Ureter (tissue), 1 donor: Measurements from ENCODE around the gene MIA2. TPM values are rescaled to one million over a fixed set of nuclear protein-coding genes. Genes with fewer than 3 reads are reported as not detected.
"Not testable (repeated sequence)": the region's sequence is repeated elsewhere in the genome, so short reads cannot be mapped to it uniquely, and the experiment has no call there.

ENCODE experiments used
- DNase-seq: peaks from one replicate; pipeline ENCODE4 v3.0.0-alpha.2; 2020; ENCODE audit warnings: low spot score
- total RNA-seq: library from RNA; stranded (reverse); gene quantifications from one replicate; pipeline ENCODE4 v1.2.4, GENCODE V29; 2023
- donor health status: DM: yes; HTN: yes; CAD: no.

MIA2 gene
- total RNA-seq, 1 donor from 2014 or later, result 29.5 TPM

GRCh38 chr14:39268393-39268792, 34.7 kb downstream of the MIA2 start:
- DNase-seq, result no peak

- no peak for DNase-seq
Measured at GRCh38 chr14:39272918-39273317, 39.2 kb downstream of the MIA2 start.

GRCh38 chr14:39275395-39275794, 41.7 kb downstream of the MIA2 start:
- DNase-seq, result no peak

GRCh38 chr14:39276005-39276404, 42.3 kb downstream of the MIA2 start:
- DNase-seq, result no peak

- DNase-seq, result no peak
Measured at GRCh38 chr14:39276579-39277114, 42.9 kb downstream of the MIA2 start.

- DNase-seq, result no peak
Measured at GRCh38 chr14:39279515-39279914, 45.8 kb downstream of the MIA2 start.

- not testable (repeated sequence) for DNase-seq
Measured at GRCh38 chr14:39280678-39281077, 47.0 kb downstream of the MIA2 start.

GRCh38 chr14:39289523-39289922, 55.8 kb downstream of the MIA2 start:
- no peak for DNase-seq

- DNase-seq, result no peak
Measured at GRCh38 chr14:39291701-39292100, 58.0 kb downstream of the MIA2 start.

- DNase-seq, result no peak
Measured at GRCh38 chr14:39293629-39294028, 59.9 kb downstream of the MIA2 start.

- not testable (repeated sequence) for DNase-seq
Measured at GRCh38 chr14:39300389-39300788, 66.7 kb downstream of the MIA2 start.

GRCh38 chr14:39302124-39302810, 68.6 kb downstream of the MIA2 start:
- DNase-seq, result no peak

- no peak for DNase-seq
Measured at GRCh38 chr14:39303115-39303514, 69.4 kb downstream of the MIA2 start.

- no peak for DNase-seq
Measured at GRCh38 chr14:39307815-39308214, 74.1 kb downstream of the MIA2 start.

- DNase-seq, result no peak
Measured at GRCh38 chr14:39310051-39310450, 76.3 kb downstream of the MIA2 start.

- DNase-seq, result no peak
Measured at GRCh38 chr14:39315859-39316444, 82.2 kb downstream of the MIA2 start.

- no peak for DNase-seq
Measured at GRCh38 chr14:39316830-39317553, 83.3 kb downstream of the MIA2 start.

- no peak for DNase-seq
Measured at GRCh38 chr14:39318574-39318973, 84.9 kb downstream of the MIA2 start.

- no peak for DNase-seq
Measured at GRCh38 chr14:39319381-39319780, 85.7 kb downstream of the MIA2 start.

GRCh38 chr14:39320318-39320717, 86.6 kb downstream of the MIA2 start:
- DNase-seq, result no peak

GRCh38 chr14:39322807-39323206, 89.1 kb downstream of the MIA2 start:
- DNase-seq, result no peak

GRCh38 chr14:39324097-39324496, 90.4 kb downstream of the MIA2 start:
- no peak for DNase-seq

GRCh38 chr14:39339003-39339402, 105.3 kb downstream of the MIA2 start:
- DNase-seq, result no peak
